Lung (tissue), 12 donors: ENCODE measurements around the gene ECM1. TPM values are rescaled to one million over a fixed set of nuclear protein-coding genes. Genes with fewer than 3 reads are reported as not detected.

ENCODE experiments used
- ATAC-seq: fragments of 200-7000 bp; cut with Tn5 transposase; one replicate; pipeline ENCODE4 v1.9.1; 2020; ENCODE audit warnings: moderate number of reproducible peaks; ENCODE audit not compliant: insufficient read depth, low FRiP score
- DNase-seq, 3 donors: peaks; one replicate each; pipeline ENCODE4 v3.0.0-alpha.2; 2013 to 2017
- H3K27ac ChIP-seq, 2 donors: one replicate each; pipeline ENCODE4 v1.5.1; 2013; ENCODE audit warnings: mild to moderate bottlenecking in 2 of 2, moderate library complexity in 2 of 2, control low read depth in 1 of 2, inconsistent platforms in 1 of 2, low read depth in 1 of 2, low read length in 1 of 2
- H3K27me3 ChIP-seq, 3 donors: one replicate each; pipeline ENCODE4 v1.5.1; 2013; ENCODE audit warnings: low read length in 2 of 3; ENCODE audit not compliant: control insufficient read depth in 3 of 3, insufficient read depth in 3 of 3
- H3K36me3 ChIP-seq, 4 donors: one replicate each; pipeline ENCODE4 v1.5.1; 2013; ENCODE audit warnings: low read length in 4 of 4, mild to moderate bottlenecking in 1 of 4, moderate library complexity in 1 of 4; ENCODE audit not compliant: control insufficient read depth in 4 of 4, insufficient read depth in 4 of 4
- H3K4me1 ChIP-seq, 5 donors: one replicate each; pipeline ENCODE4 v1.5.1; 2013; ENCODE audit warnings: low read length in 5 of 5, mild to moderate bottlenecking in 2 of 5, moderate library complexity in 1 of 5; ENCODE audit not compliant: control insufficient read depth in 5 of 5, insufficient read depth in 5 of 5
- H3K4me3 ChIP-seq: one replicate; pipeline ENCODE4 v1.5.1; 2013; ENCODE audit warnings: mild to moderate bottlenecking, control low read depth, moderate library complexity
- H3K9ac ChIP-seq, 2 donors: one replicate each; pipeline ENCODE4 v1.5.1; 2013; ENCODE audit warnings: low read length in 2 of 2, control low read depth in 1 of 2; ENCODE audit not compliant: insufficient read depth in 1 of 2
- H3K9me3 ChIP-seq, 4 donors: one replicate each; pipeline ENCODE4 v1.5.1; 2013; ENCODE audit warnings: low read length in 3 of 4, mild to moderate bottlenecking in 1 of 4, moderate library complexity in 1 of 4; ENCODE audit not compliant: control insufficient read depth in 4 of 4, insufficient read depth in 3 of 4
- WGBS, 2 donors: extraction: QIAGEN DNeasy Blood & Tissue Kit; methylation state at CpG; one replicate each; pipeline ENCODE4 v1.1.7; 2013; 5-methylcytosine and 5-hydroxymethylcytosine counted together
- polyA plus RNA-seq, 2 donors: library from polyadenylated mRNA; stranded (reverse); fragments of 200-250 nt; gene quantifications; one replicate each; pipeline ENCODE4 v1.2.1, GENCODE V29; 2013
- total RNA-seq, 2 donors: library from RNA; depleted of rRNA in 1 of 2; stranded (reverse); fragments of >200 nt in 1 of 2; gene quantifications; one replicate each; pipeline ENCODE4 v1.2.1, GENCODE V29; 2014 to 2021
- TF ChIP-seq, protein P1 (sequence below): IDR thresholded peaks from 2 replicates; pipeline ENCODE4 v1.5.1; 2012; ENCODE audit warnings: mild to moderate bottlenecking; ENCODE audit errors: control extremely low read depth, extremely low read depth
- donor health status: control.
- donor health status: control.
- donor health status: Bipolar disorder and iron deficiency.
- donor health status: healthy.
- donor health status: DM: yes; HTN: yes; CAD: no.

The ECM1 gene
- total and polyA plus RNA-seq, 4 donors = 1.2 to 20.0 (median 10.7) TPM

- peaks cover 0 to 24% (median 7%) of the 10 kb centered on the region in 4 donors for H3K36me3 ChIP-seq
- H3K27me3 ChIP-seq = no peaks in the 10 kb centered on the region
- DNase-seq (no peak), ATAC-seq (no peak)
- TF ChIP-seq, protein P1, sequence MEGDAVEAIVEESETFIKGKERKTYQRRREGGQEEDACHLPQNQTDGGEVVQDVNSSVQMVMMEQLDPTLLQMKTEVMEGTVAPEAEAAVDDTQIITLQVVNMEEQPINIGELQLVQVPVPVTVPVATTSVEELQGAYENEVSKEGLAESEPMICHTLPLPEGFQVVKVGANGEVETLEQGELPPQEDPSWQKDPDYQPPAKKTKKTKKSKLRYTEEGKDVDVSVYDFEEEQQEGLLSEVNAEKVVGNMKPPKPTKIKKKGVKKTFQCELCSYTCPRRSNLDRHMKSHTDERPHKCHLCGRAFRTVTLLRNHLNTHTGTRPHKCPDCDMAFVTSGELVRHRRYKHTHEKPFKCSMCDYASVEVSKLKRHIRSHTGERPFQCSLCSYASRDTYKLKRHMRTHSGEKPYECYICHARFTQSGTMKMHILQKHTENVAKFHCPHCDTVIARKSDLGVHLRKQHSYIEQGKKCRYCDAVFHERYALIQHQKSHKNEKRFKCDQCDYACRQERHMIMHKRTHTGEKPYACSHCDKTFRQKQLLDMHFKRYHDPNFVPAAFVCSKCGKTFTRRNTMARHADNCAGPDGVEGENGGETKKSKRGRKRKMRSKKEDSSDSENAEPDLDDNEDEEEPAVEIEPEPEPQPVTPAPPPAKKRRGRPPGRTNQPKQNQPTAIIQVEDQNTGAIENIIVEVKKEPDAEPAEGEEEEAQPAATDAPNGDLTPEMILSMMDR = no peak
- H3K27ac ChIP-seq = no peak overlapping the region
- no peak overlapping the region for H3K4me3 ChIP-seq
- 88% methylated on average over 15 of the region's 15 CpGs for WGBS, 2 donors
- no peak overlapping the region for H3K9ac ChIP-seq
- no peaks in the 10 kb centered on the region for H3K9me3 ChIP-seq
- H3K4me1 ChIP-seq = peaks cover 4 to 30% (median 16%) of the 10 kb centered on the region in 5 donors
These were observed 49.9 kb downstream of the ECM1 start for GRCh38 chr1:150557813-150558212.

- H3K27ac ChIP-seq = peak overlapping the region in 1 of 2 donors; percentile 77
These were observed 50.4 kb downstream of the ECM1 start for GRCh38 chr1:150558303-150558704.

DNA sequence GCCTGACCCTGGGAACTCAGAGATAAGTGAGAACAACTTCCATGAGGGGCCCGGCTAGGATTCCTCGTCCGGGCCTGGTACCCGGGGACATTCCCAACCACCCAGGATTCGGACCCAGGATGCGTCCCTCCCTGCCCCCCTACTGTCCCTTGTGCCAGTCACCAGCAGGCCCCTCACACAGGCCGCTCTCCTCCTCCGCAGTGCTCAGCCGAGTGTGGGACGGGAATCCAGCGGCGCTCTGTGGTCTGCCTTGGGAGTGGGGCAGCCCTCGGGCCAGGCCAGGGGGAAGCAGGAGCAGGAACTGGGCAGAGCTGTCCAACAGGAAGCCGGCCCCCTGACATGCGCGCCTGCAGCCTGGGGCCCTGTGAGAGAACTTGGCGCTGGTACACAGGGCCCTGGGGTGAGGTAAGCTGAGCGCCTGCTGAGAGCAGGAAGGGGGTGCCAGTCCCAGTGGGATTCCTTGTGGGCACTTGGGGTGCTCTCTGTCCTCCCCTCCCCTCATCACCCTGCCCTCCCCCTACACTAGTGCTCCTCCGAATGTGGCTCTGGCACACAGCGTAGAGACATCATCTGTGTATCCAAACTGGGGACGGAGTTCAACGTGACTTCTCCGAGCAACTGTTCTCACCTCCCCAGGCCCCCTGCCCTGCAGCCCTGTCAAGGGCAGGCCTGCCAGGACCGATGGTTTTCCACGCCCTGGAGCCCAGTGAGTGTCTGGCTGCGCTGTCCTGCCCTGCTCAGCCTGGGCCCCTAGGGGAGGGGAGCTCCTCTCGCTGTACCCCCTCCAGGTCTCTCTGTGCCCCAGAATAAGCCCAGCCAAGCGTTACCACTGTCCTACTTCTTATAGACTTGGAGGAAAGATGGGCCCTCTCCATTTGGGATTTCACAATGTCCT lies 51.1 kb downstream of the ECM1 start:
- Histone ChIP-seq H3K9me3 (no peaks in the 10 kb centered on the region), H3K4me1 (peaks cover 10 to 39% (median 26%) of the 10 kb centered on the region in 5 donors), H3K4me3 (no peak overlapping the region), H3K9ac (no peak overlapping the region), H3K27me3 (no peaks in the 10 kb centered on the region), H3K27ac (peak overlapping the region in 1 of 2 donors; percentile 77), H3K36me3 (peaks cover 0 to 24% (median 7%) of the 10 kb centered on the region in 4 donors)
- DNase-seq (peak in 1 of 3 donors; percentile 43), ATAC-seq (no peak)
- WGBS, 2 donors = 49 to 59% methylated on average over 28 of the region's 28 CpGs
- TF ChIP-seq, protein P1 = no peak

More at GRCh38 chr1:150558303-150558704, 50.4 kb downstream of the ECM1 start:
- no peak overlapping the region for H3K4me3 ChIP-seq
- WGBS, 2 donors = 78 to 81% methylated on average over 14 to 15 of the region's 15 CpGs
- DNase-seq (no peak), ATAC-seq (no peak)
- H3K9me3 ChIP-seq = no peaks in the 10 kb centered on the region
- no peak overlapping the region for H3K9ac ChIP-seq
- peaks cover 0 to 24% (median 7%) of the 10 kb centered on the region in 4 donors for H3K36me3 ChIP-seq
- TF ChIP-seq, protein P1 = no peak
- peaks cover 3 to 32% (median 19%) of the 10 kb centered on the region in 5 donors for H3K4me1 ChIP-seq
- no peaks in the 10 kb centered on the region for H3K27me3 ChIP-seq
